ENCODE results near the gene ISYNA1. TPM values are rescaled to one million over a fixed set of nuclear protein-coding genes. Genes with fewer than 3 reads are reported as not detected.
"Not testable (repeated sequence)": the region's sequence is repeated elsewhere in the genome, so short reads cannot be mapped to it uniquely, and the experiment has no call there.

The ISYNA1 gene
- total RNA-seq, 1 experiment from 2014 or later: 20.9 TPM

DNA sequence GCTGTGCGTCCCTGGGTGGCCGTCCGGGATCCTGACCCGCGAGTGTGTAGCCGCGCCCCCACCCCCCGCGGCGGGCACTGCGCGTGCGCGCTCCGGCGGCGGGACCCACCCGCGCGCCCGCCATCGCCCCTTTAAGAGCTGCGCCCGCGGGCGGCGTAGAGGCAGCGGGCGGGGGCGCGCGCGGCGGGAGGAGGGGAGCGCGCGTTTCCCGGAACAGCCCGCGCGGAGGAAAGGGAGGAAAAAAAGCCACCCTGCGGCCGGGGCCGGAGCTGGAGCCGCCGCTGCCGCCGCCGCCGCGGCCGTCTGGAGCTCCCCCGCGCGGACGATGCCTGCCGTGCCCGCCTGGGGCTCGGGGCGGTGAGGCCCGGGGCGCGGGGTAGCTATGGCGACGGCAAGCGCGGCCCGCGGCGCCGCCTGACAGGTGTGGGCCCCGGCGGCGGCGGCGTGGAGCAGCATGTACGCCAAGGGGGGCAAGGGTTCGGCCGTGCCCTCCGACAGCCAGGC lies 18.7 kb downstream of the ISYNA1 start, which contains the start of gene SSBP4:
SSBP4 (plus strand) TSS at position 204 of the 504 bp plus-strand sequence; CDS start at position 455, 251 bp downstream.
- DNase-seq (ENCODE audit: low read depth): peak; percentile 82

GRCh38 chr19:18418483-18419194 lies 19.3 kb downstream of the ISYNA1 start:
- DNase-seq (ENCODE audit: low read depth): peak; percentile 61

GRCh38 chr19:18418029-18418482 lies 19.9 kb downstream of the ISYNA1 start:
- DNase-seq (ENCODE audit: low read depth): no peak

DNA sequence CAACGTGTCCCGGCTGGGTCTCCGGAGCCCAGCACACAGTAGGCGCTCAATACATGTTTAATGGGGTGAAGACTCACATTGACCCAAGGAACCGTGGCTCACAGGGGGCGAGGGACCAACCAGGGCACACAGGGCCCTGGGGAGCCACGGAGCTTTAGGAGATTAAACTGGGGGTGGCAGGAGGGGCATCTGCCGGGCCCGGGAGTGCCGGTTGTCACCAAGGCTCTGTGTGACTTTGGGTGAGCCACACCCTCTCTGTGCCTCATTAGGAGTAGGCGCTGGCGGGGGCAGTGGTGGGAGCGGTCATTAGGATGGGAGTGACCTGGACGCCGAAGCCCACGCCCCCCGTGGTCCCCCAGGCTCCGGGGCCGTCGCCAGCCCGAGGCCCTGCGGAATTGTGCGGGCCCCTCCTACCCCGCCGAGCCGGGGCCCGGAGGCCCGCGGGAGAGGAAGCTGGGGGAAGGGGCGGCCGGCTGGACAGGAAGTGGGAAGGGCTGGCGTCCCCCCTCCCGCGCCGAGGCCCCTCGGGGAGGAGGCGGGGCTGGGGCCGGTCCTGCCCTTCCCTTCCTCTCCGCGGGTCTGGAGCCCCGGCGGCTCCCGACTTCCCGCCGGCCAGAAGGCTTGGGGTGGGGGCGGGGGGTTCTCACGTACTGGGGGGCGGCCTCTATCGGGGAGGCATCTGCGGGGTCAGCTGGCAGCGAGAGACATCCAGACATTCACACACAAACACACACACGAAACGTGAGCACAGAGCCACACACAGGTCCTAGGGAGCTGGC lies 20.5 kb downstream of the ISYNA1 start:
- DNase-seq (ENCODE audit: low read depth): peak; percentile 85

DNA sequence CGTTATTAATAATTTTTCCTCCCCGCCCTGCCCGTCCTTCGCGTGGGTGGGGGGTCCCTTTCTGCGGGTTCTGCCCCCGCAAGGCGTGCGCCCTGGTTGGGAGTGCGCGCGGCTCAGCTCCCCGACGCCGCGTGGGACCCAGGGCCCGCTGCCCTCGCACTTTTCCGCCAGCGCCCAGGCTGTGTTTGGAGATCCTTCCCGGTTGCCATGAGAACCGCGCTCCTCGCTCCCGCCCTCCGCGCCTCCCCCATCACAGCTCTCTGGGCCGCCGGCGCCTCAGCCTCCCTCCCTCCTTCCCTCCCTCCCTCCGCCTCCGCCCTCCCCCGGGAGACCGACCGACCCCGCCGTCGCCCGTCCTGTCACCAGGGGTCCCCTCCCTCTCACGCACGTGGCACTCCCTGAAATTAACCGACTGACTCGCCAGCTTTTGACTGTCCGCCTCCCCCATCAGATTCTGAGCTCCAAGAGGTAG lies 21.1 kb downstream of the ISYNA1 start:
- DNase-seq (ENCODE audit: low read depth): peak; percentile 90

GRCh38 chr19:18415178-18415867 lies 22.6 kb downstream of the ISYNA1 start:
- peak; percentile 69 for DNase-seq (ENCODE audit: low read depth)

DNA sequence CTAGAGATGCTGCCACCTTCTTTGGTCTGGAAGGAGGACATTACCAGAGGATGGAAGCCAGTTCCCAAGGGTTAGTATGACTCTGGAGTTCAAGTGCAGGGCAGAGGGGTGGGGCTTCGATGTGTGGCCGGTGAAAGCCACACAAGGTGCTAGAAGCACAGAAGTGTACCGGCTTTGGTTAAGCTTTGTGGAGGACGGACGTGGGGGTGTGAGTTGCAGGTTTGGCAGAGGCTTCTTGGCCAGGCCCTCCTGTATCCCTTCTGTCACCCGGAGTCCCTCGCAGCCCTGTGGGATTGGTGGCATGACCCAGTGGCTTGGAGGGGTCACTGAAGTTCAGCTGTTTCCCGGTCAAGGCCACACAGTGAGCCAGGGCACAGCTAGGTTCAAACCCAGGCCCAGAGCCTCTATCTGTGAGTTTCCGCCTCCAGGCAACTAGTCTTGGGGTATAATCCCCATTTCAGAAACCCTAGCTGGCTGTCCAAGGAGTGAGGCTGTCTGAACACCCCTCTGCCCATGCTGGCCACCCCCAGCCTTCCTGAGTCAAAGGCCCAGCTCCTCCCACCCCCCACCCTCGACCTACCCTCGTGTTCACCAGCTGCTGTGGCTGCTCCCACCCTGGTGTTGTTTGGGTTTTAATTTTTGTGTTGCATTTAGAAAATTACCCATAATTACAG lies 23.3 kb downstream of the ISYNA1 start:
- peak; percentile 38 for DNase-seq (ENCODE audit: low read depth)

GRCh38 chr19:18412610-18413239 lies 25.2 kb downstream of the ISYNA1 start:
- no peak for DNase-seq (ENCODE audit: low read depth)

- no peak for DNase-seq (ENCODE audit: low read depth)
These were observed 29.9 kb downstream of the ISYNA1 start for GRCh38 chr19:18408053-18408476.

DNA sequence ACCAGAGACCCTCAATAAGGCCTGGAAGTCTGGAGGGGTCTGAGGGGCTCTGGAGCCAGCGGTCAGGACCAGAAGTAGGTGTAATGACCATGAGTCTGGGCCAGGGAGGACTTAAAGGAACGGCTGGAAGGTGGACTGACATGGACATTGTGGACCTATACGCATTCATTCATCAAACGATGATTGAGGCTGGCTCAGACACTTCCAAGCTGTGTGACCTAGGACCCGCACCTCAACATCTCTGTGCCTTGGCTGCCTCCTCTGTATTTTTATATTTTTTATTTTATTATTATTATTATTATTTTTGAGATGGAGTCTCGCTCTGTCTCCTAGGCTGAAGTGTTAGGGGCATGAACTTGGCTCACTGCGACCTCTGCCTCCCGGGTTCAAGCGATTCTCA lies 31.2 kb downstream of the ISYNA1 start:
- no peak for DNase-seq (ENCODE audit: low read depth)

DNA sequence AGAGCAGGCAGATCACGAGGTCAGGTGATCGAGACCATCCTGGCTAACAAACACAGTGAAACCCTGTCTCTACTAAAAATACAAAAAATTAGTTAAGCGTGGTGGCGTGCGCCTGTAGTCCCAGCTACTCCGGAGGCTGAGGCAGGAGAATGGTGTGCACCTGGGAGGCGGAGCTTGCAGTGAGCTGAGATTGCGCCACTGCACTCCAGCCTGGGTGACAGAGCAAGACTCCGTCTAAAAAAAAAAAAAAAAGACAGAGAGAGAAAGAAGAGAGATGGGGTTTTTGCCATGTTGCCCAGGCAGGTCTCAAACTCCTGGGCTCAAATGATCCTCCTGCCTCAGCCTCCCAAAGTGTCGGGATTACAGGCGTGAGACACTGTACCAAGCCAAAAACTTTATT lies 32.2 kb downstream of the ISYNA1 start:
- DNase-seq (ENCODE audit: low read depth): not testable (repeated sequence)

DNA sequence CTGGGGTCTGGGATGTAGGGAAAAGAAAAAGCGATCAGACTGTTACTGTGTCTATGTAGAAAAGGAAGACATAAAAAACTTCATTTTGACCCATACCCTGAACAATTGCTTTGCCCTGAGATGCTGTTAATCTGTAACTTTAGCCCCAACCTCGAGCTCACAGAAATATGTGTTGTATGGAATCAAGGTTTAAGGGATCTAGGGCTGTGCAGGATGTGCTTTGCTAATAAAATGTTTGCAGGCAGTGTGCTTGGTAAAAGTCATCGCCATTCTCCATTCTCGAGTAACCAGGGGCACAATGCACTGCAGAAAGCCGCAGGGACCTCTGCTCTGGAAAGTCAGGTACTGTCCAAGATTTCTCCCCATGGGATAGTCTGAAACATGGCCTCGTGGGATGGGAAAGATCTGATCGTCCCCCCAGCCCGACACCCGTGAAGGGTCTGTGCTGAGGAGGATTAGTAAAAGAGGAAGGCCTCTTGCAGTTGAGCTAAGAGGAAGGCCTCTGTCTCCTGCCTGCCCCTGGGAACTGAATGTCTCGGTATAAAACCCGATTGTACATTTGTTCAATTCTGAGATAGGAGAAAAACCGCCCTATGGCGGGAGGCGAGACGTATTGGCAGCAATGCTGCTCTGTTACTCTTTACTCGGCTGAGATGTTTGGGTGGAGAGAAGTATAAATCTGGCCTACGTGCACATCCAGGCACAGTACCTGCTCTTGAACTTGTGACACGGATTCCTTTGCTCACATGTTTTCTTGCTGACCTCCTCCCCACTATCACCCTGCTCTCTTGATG lies 35.3 kb downstream of the ISYNA1 start:
- DNase-seq (ENCODE audit: low read depth): not testable (repeated sequence)

DNA sequence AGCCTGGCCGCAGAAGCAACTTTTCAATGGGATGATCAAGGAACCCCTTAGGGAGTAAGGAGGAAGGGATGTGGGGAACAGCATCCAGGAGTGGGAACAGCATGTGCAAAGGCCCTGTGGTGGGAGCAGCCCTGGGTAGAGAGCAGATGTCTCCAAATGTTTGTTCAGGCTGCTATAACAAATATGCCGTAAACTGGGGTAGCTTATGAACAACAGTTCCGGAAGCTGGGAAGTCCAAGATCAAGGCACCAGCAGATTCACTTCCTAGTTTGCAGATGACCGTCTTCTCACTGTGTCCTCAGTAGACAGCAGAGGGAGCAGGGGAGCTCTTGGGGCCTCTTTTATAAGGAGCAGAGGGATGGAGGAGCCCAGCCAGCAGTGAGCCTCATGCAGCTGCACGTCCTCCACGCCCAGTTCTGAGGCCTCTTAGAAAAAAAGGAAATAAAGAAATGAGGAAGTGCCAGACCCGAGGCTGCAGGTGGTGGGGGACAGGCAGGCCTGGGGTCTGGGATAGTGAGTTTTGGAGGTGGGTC lies 36.3 kb downstream of the ISYNA1 start:
- DNase-seq (ENCODE audit: low read depth): peak; percentile 50

GRCh38 chr19:18399008-18399407 lies 38.9 kb downstream of the ISYNA1 start:
- peak; percentile 45 for DNase-seq (ENCODE audit: low read depth)

DNA sequence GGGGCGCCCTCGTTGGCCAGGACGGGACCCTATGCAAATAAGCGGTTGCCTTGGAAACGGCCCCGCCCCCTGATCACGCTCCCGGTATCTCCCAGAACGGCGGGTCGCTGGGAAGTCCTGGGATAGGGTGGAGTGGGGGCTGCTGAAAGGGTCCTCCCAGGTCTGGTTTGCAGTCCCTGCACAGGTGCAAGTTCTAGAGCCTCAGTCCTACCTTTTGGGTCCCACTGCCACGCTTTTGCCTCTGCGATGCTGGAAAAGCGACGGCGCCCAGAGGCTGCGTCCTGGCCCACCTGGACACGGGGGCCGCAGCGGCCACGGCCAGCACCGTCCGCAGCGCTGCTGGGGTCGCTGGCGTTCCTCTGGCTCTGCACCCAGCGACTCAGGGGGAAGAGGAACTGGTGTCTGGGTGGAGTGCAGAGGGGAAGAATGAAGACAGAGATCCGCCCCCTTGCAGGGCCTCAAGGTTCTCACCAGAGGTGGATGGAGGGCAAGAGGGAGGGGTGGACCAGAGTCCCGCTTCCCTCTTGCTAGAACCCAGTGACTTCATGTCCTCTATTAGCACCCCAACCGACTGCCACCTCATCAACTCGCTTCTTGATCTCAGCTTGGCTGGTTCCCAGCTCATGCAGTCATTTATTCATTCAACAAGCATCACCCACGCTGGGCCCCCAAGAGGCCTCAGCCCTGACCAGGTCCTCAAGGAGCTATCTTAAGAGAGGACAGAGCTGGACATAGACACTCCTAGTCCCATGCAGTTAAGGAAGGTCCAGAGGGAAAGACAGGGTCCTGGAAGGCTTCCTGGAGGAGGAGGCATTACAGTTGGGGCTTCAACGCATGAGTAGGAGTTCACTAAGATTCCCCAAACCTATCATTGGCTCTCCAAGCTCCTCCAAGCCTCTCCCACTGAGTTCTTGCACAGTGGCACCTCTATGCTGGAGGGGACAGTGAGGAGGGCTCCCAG lies 40.4 kb downstream of the ISYNA1 start, which contains the start of gene LRRC25:
LRRC25 (minus strand) TSS at position 381 of the 961 bp plus-strand sequence. CDS start 659 bp downstream, outside the sequence.
- DNase-seq (ENCODE audit: low read depth): no peak

GRCh38 chr19:18396471-18397241 lies 41.3 kb downstream of the ISYNA1 start:
- no peak for DNase-seq (ENCODE audit: low read depth)

- no peak for DNase-seq (ENCODE audit: low read depth)
These were observed 44.1 kb downstream of the ISYNA1 start for GRCh38 chr19:18393836-18394235.

DNA sequence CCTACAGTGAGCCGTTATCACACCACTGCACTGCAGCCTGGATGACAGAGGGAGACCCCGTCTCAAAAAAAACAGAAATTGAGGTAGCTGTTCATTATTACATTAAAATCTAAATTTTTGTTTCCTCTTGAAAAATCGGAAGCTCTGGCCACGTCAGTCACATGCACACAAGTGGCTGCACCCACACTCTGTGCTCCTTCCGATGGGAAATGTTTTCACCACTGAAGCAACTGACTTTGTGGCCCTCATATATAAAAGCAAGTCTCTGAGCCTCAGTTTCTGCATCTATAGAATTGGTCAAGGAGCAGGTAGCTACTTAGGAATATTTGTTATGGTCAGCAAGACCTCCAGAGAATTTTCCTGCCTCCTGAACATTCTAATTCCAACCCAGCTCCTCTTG lies 45.0 kb downstream of the ISYNA1 start:
- no peak for DNase-seq (ENCODE audit: low read depth)

Data from RPMI7951 (cell line).